ENCODE data around the gene CDKN2AIP.
"Not testable (repeated sequence)": the region's sequence is repeated elsewhere in the genome, so short reads cannot be mapped to it uniquely, and the experiment has no call there.

CDKN2AIP gene

DNA sequence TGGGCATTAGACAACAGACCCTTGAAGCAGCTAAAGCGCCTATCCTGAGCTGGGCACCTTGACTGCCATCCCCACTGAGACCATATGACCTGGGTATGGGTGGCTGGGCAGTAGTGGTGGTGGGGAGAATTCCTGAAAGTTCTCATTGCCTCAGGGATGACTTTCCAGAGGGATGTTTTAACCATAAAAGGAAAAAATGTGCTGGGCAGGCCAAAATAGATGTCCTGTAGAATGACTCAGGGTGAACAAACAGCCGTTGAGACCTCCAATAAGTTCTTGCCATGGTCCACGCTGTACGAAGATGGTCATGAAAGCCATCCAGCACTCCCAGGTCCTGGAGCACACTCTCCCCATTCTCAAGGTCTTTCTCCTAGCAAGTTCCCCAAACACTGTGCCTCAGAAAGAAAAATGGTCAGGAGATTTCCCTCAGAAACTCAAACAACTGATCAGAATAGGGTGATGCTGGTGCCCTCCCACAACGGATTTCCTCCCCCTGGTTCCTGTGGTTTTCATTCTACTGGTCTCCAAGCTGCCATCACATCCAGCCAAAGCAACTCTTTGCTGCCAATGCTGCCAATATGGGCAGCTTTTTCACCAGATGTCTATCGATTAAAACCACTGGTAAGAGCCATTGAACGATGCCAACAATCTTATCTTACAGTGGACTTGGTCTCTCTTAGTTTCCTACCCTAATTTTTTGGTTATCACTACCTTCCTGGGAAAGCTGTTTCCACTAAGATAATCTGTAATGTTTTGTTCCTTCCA lies 11.2 kb downstream of the CDKN2AIP start:
- no peak for DNase-seq
- peaks cover 5% of the 10 kb centered on the region for H3K36me3 ChIP-seq
- H3K27ac ChIP-seq: no peak overlapping the region
- H3K27me3 ChIP-seq (ENCODE audit: insufficient read depth, low read depth, severe bottlenecking): no peaks in the 10 kb centered on the region
- H3K4me3 ChIP-seq (ENCODE audit: low read depth, low read length): no peak overlapping the region
- TF ChIP-seq, protein P1, sequence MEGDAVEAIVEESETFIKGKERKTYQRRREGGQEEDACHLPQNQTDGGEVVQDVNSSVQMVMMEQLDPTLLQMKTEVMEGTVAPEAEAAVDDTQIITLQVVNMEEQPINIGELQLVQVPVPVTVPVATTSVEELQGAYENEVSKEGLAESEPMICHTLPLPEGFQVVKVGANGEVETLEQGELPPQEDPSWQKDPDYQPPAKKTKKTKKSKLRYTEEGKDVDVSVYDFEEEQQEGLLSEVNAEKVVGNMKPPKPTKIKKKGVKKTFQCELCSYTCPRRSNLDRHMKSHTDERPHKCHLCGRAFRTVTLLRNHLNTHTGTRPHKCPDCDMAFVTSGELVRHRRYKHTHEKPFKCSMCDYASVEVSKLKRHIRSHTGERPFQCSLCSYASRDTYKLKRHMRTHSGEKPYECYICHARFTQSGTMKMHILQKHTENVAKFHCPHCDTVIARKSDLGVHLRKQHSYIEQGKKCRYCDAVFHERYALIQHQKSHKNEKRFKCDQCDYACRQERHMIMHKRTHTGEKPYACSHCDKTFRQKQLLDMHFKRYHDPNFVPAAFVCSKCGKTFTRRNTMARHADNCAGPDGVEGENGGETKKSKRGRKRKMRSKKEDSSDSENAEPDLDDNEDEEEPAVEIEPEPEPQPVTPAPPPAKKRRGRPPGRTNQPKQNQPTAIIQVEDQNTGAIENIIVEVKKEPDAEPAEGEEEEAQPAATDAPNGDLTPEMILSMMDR (IDR thresholded peaks at IDR 0.05; ENCODE audit: low read depth, low read length): no peak
- no peaks in the 10 kb centered on the region for H3K9me3 ChIP-seq (ENCODE audit: severe bottlenecking)

DNA sequence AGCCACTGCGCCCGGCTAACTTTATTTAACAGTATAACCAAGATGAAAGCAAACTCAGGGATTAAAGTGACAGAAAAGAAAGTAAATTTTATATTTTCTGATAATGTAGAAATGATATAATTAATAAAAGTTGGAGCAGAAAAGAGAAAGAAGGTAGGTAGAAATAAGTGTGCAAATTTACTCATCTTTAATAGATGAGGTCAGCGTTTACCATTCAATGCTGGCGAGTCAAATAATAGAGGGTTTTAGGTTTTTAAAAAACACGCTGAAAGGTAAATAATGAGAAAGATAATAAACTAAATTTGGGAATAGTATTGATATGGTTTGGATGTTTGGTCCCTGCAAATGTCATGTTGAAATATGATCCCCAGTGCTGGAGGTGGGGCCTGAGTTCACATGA lies 13.6 kb downstream of the CDKN2AIP start:
- Histone ChIP-seq H3K36me3 (no peaks in the 10 kb centered on the region), H3K4me3 (ENCODE audit: low read depth, low read length) (no peak overlapping the region), H3K9me3 (ENCODE audit: severe bottlenecking) (no peaks in the 10 kb centered on the region), H3K27ac (no peak overlapping the region), H3K27me3 (ENCODE audit: insufficient read depth, low read depth, severe bottlenecking) (no peaks in the 10 kb centered on the region)
- TF ChIP-seq, protein P1 (IDR thresholded peaks at IDR 0.05; ENCODE audit: low read depth, low read length): no peak
- DNase-seq: no peak

DNA sequence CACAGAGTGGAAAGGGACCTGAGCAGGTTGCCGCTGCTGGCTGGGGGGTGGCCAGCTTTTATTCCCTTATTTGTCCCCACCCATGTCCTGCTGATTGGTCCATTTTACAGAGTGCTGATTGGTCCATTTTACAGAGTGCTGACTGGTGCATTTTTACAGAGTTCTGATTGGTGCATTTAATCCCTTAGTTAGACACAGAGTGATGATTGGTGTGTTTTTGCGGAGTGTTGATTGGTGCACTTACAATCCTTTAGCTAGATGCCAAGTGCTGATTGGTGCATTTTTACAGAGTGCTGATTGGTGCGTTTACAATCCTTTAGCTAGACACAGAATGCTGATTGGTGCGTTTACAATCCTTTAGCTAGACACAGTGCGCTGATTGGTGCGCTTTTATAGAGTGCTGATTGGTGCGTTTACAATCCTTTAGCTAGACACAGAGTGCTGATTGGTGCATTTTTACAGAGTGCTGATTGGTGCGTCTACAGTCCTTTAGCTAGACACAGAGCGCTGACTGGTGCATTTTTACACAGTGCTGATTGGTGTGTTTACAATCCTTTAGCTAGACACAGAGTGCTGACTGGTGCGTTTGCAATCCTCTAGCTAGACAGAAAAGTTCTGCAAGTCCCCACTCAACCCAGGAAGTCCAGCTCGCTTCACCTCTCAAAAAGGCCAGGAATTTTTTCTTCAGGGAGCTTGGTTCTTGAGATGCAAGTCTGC lies 19.6 kb downstream of the CDKN2AIP start:
- DNase-seq; H3K9me3 ChIP-seq (ENCODE audit: severe bottlenecking); H3K27me3 ChIP-seq (ENCODE audit: insufficient read depth, low read depth, severe bottlenecking); H3K27ac ChIP-seq; H3K36me3 ChIP-seq; H3K4me3 ChIP-seq (ENCODE audit: low read depth, low read length): not testable (repeated sequence)

DNA sequence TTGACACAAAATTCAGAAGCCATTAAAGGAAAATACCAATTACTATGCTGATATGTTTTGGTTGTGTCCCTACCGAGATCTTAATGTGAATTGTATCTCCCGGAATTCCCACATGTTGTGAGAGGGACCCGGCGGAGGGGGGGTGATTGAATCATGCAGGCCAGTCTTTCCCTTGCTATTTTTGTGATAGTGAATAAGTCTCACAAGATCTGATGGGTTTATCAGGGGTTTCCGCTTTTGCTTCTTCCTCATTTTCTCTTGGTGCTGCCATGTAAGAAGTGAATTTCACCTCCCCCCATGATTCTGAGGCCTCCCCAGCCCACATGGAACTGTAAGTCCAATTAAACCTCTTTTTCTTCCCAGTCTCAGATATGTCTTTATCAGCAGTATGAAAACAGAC lies 21.4 kb downstream of the CDKN2AIP start:
- H3K4me3 ChIP-seq (ENCODE audit: low read depth, low read length); DNase-seq; H3K9me3 ChIP-seq (ENCODE audit: severe bottlenecking); H3K27ac ChIP-seq; H3K36me3 ChIP-seq; H3K27me3 ChIP-seq (ENCODE audit: insufficient read depth, low read depth, severe bottlenecking): not testable (repeated sequence)

DNA sequence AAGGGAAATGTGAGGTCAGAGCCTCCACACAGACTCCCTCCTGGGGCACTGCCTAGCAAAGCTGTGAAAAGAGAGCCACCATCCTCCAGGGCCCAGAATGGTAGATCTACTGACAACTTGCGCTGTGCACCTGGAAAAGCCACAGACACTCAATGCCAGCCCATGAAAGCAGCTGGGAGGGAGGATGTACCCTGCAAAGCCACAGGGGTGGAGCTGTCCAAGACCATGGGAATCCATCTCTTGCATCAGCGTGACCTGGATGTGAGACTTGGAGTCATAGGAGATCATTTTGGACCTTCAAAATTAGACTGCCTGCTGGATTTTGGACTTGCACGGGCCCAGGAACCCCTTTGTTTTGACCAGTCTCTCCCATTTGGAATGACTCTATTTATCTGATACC lies 22.8 kb downstream of the CDKN2AIP start:
- Histone ChIP-seq H3K27ac (no peak overlapping the region), H3K4me3 (ENCODE audit: low read depth, low read length) (no peak overlapping the region)
- TF ChIP-seq, protein P1 (IDR thresholded peaks at IDR 0.05; ENCODE audit: low read depth, low read length): no peak

DNA sequence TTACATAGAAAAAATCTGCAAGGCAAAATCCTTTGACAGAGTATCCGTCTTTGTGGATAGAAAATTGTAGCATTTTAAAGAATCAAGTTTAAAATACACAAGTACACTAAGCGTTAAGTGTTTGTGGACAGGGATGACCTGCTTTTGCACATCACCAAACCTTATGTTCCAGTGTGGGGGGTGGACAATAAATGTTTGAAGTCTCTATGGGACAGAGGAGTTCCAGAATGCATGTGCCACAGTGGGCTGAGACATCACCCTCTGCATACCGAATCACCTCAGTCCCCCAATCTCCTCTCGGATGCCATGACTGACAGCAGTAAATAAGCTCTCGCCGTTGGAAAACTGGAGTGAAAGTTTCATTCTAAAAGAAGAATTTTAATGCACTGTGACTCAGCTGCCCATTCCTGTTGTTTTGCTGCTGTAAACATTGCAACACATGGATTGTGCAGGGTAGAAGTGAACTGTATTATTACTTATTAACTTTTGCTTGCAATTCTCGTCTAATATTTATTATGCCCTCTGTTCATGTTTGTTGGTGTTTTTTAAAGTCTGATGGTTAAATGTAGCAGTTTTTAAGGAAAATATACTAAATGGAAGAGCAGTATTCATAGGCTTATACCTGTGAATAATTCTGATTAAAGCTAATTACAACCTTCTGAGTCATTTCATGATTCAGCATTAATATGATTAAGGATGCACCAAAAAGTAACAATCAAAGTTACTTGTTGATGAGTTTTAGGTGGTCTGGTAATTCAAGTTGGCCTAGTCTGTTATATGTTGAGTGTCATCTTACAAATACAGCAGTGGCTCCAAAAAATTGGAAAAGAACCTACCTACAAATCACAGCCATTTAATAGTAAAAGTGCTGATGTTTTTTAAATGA lies 24.0 kb downstream of the CDKN2AIP start:
- no peak overlapping the region for H3K27ac ChIP-seq

More for the DNA sequence above, 22.8 kb downstream of the CDKN2AIP start:
- Histone ChIP-seq H3K36me3 (no peaks in the 10 kb centered on the region), H3K9me3 (ENCODE audit: severe bottlenecking) (peaks cover 5% of the 10 kb centered on the region), H3K27me3 (ENCODE audit: insufficient read depth, low read depth, severe bottlenecking) (no peaks in the 10 kb centered on the region)
- no peak for DNase-seq

More for the DNA sequence above, 24.0 kb downstream of the CDKN2AIP start:
- TF ChIP-seq, protein P1 (IDR thresholded peaks at IDR 0.05; ENCODE audit: low read depth, low read length): no peak
- no peaks in the 10 kb centered on the region for H3K36me3 ChIP-seq
- no peak overlapping the region for H3K4me3 ChIP-seq (ENCODE audit: low read depth, low read length)
- H3K27me3 ChIP-seq (ENCODE audit: insufficient read depth, low read depth, severe bottlenecking): no peaks in the 10 kb centered on the region
- DNase-seq: no peak
- peaks cover 5% of the 10 kb centered on the region for H3K9me3 ChIP-seq (ENCODE audit: severe bottlenecking)

Data from WERI-Rb-1 (cell line).